ENCODE results near the gene PLEKHA4. TPM values are rescaled to one million over a fixed set of nuclear protein-coding genes. Genes with fewer than 3 reads are reported as not detected.
"Not testable (repeated sequence)": the region's sequence is repeated elsewhere in the genome, so short reads cannot be mapped to it uniquely, and the experiment has no call there.

The PLEKHA4 gene
- total RNA-seq, 4 donors from 2014 or later = 211 to 444 (median 282) TPM

- TF ChIP-seq CTCF (IDR thresholded peaks at IDR 0.05) (no peak), POLR2A (IDR thresholded peaks at IDR 0.05) (no peak), EP300 (IDR thresholded peaks at IDR 0.05) (no peak)
- Histone ChIP-seq H3K27me3 (no peaks in the 10 kb centered on the region), H3K4me1 (peaks cover 0 to 9% (median 0%) of the 10 kb centered on the region in 4 donors), H3K27ac (peak overlapping the region in 1 of 4 donors; percentile 14), H3K36me3 (peaks cover 0 to 70% (median 3%) of the 10 kb centered on the region in 3 donors), H3K9me3 (no peaks in the 10 kb centered on the region), H3K4me3 (no peak overlapping the region)
- DNase-seq (ENCODE audit: low spot score in 2 of 2) = no peak
- WGBS, 2 donors = 81 to 82% methylated on average over 7 of the region's 7 CpGs
Measured at GRCh38 chr19:48854103-48854502, 14.3 kb downstream of the PLEKHA4 start.

- no peaks in the 10 kb centered on the region for H3K27me3 ChIP-seq
- no peak overlapping the region for H3K4me3 ChIP-seq
- H3K9me3 ChIP-seq = no peaks in the 10 kb centered on the region
- peak overlapping the region in 1 of 4 donors; percentile 14 for H3K27ac ChIP-seq
- H3K36me3 ChIP-seq = peaks cover 0 to 70% (median 3%) of the 10 kb centered on the region in 3 donors
- WGBS, 2 donors = 84% methylated on average over 8 of the region's 8 CpGs
- no peak for DNase-seq (ENCODE audit: low spot score in 2 of 2)
- no peak for TF ChIP-seq CTCF (IDR thresholded peaks at IDR 0.05)
- H3K4me1 ChIP-seq = peaks cover 0 to 3% (median 0%) of the 10 kb centered on the region in 4 donors
Measured at GRCh38 chr19:48853483-48853882, 14.9 kb downstream of the PLEKHA4 start.

GRCh38 chr19:48852292-48852691, 16.1 kb downstream of the PLEKHA4 start:
- 73 to 84% methylated on average over 4 of the region's 4 CpGs for WGBS, 2 donors
- peak overlapping the region in 2 of 4 donors; percentile 10 to 26 for H3K27ac ChIP-seq
- H3K4me3 ChIP-seq = no peak overlapping the region
- no peak for DNase-seq (ENCODE audit: low spot score in 2 of 2)
- no peaks in the 10 kb centered on the region for H3K27me3 ChIP-seq
- no peaks in the 10 kb centered on the region for H3K9me3 ChIP-seq
- H3K36me3 ChIP-seq = peaks cover 0 to 73% (median 3%) of the 10 kb centered on the region in 3 donors
- TF ChIP-seq CTCF (IDR thresholded peaks at IDR 0.05) (no peak), POLR2A (IDR thresholded peaks at IDR 0.05) (no peak), EP300 (IDR thresholded peaks at IDR 0.05) (no peak)
- H3K4me1 ChIP-seq = no peaks in the 10 kb centered on the region

- H3K27ac ChIP-seq; H3K27me3 ChIP-seq; DNase-seq (ENCODE audit: low spot score in 2 of 2); H3K9me3 ChIP-seq; H3K4me3 ChIP-seq; H3K4me1 ChIP-seq: not testable (repeated sequence)
- peaks cover 0 to 86% (median 0%) of the 10 kb centered on the region in 3 donors for H3K36me3 ChIP-seq
- 89 to 94% methylated on average over 3 of the region's 3 CpGs for WGBS, 2 donors
Measured at GRCh38 chr19:48846659-48847058, 21.8 kb downstream of the PLEKHA4 start.

- no peak overlapping the region for H3K27ac ChIP-seq
- no peak for DNase-seq (ENCODE audit: low spot score in 2 of 2)
- 87 to 94% methylated on average over 15 of the region's 15 CpGs for WGBS, 2 donors
- H3K4me1 ChIP-seq = peaks cover 0 to 6% (median 0%) of the 10 kb centered on the region in 4 donors
- H3K9me3 ChIP-seq = no peaks in the 10 kb centered on the region
- H3K4me3 ChIP-seq = no peak overlapping the region
- H3K36me3 ChIP-seq = peaks cover 0 to 86% (median 0%) of the 10 kb centered on the region in 3 donors
- no peak for TF ChIP-seq POLR2A (IDR thresholded peaks at IDR 0.05)
- TF ChIP-seq CTCF (IDR thresholded peaks at IDR 0.05) = no peak
- no peak for TF ChIP-seq EP300 (IDR thresholded peaks at IDR 0.05)
- H3K27me3 ChIP-seq = no peaks in the 10 kb centered on the region
Measured at GRCh38 chr19:48845384-48845783, 23.0 kb downstream of the PLEKHA4 start.

GRCh38 chr19:48844472-48844871, 23.9 kb downstream of the PLEKHA4 start:
- no peak for DNase-seq (ENCODE audit: low spot score in 2 of 2)
- H3K27me3 ChIP-seq = no peaks in the 10 kb centered on the region
- WGBS, 2 donors = 79 to 80% methylated on average over 2 of the region's 2 CpGs
- TF ChIP-seq POLR2A (IDR thresholded peaks at IDR 0.05) = no peak
- no peak for TF ChIP-seq EP300 (IDR thresholded peaks at IDR 0.05)
- TF ChIP-seq CTCF (IDR thresholded peaks at IDR 0.05) = no peak
- H3K36me3 ChIP-seq = peaks cover 0 to 84% (median 0%) of the 10 kb centered on the region in 3 donors
- H3K4me1 ChIP-seq = peaks cover 0 to 6% (median 0%) of the 10 kb centered on the region in 4 donors
- H3K27ac ChIP-seq = no peak overlapping the region
- H3K4me3 ChIP-seq = no peak overlapping the region
- no peaks in the 10 kb centered on the region for H3K9me3 ChIP-seq

Data from tibial nerve (tissue), 4 donors.